Smooth muscle cell (in vitro differentiated cells): ENCODE results near the gene DNAH7. TPM values are rescaled to one million over a fixed set of nuclear protein-coding genes. Genes with fewer than 3 reads are reported as not detected.

Source experiments
- DNase-seq: peaks from one replicate; lab custom pipeline; 2025; ENCODE audit not compliant: unreplicated experiment; lab: John Stamatoyannopoulos, UW
- H2AFZ ChIP-seq: fragments of 200-600 bp; sonication (generic); 2 replicates; pipeline ENCODE4 v1.6.0; 2016; ENCODE audit warnings: antibody characterized with exemption, low read depth, mild to moderate bottlenecking
- H3F3A ChIP-seq: fragments of 200-600 bp; sonication (generic); 2 replicates; pipeline ENCODE4 v1.6.0; 2017; ENCODE audit warnings: antibody characterized with exemption, low read depth
- H3K27ac ChIP-seq: fragments of 200-600 bp; sonication (generic); 2 replicates; pipeline ENCODE4 v1.5.1; 2016; ENCODE audit warnings: low read depth, mild to moderate bottlenecking
- H3K27me3 ChIP-seq: fragments of 200-600 bp; sonication (generic); 2 replicates; pipeline ENCODE4 v1.6.1; 2016; ENCODE audit warnings: low read depth, mild to moderate bottlenecking
- H3K36me3 ChIP-seq: fragments of 200-600 bp; sonication (generic); 2 replicates; pipeline ENCODE4 v1.5.1; 2016; ENCODE audit warnings: low read depth
- H3K4me1 ChIP-seq: fragments of 200-600 bp; sonication (generic); 2 replicates; pipeline ENCODE4 v1.5.1; 2016; ENCODE audit warnings: low read depth
- H3K4me2 ChIP-seq: fragments of 200-600 bp; sonication (generic); 2 replicates; pipeline ENCODE4 v1.6.0; 2016; ENCODE audit warnings: mild to moderate bottlenecking
- H3K4me3 ChIP-seq: fragments of 200-600 bp; sonication (generic); 2 replicates; pipeline ENCODE4 v1.5.1; 2016; ENCODE audit warnings: mild to moderate bottlenecking
- H3K79me2 ChIP-seq: fragments of 200-600 bp; sonication (generic); 2 replicates; pipeline ENCODE4 v1.6.0; 2016; ENCODE audit warnings: low read depth, mild to moderate bottlenecking
- H3K9ac ChIP-seq: fragments of 200-600 bp; sonication (generic); 2 replicates; pipeline ENCODE4 v1.6.0; 2016; ENCODE audit warnings: low read depth
- H3K9me3 ChIP-seq: fragments of 200-600 bp; sonication (generic); replicated peaks from 2 replicates; pipeline ENCODE4 v1.5.1; 2016; ENCODE audit warnings: low read depth
- H4K20me1 ChIP-seq: fragments of 200-600 bp; sonication (generic); 2 replicates; pipeline ENCODE4 v1.6.0; 2016; ENCODE audit warnings: low read depth
- WGBS: methylation state at CpG from one replicate; pipeline ENCODE4 v1.1.7; 2016; ENCODE audit warnings: low lambda C conversion rate; 5-methylcytosine and 5-hydroxymethylcytosine counted together
- polyA plus RNA-seq: library from polyadenylated mRNA; unstranded; fragments of >200 nt; fragmentation: Nextera tagmentation; extraction: Ambion mirVana; gene quantifications from 2 replicates; pipeline ENCODE4 v1.2.1, GENCODE V29; 2016
- total RNA-seq: library from RNA; depleted of rRNA; stranded (reverse); fragments of >200 nt; gene quantifications from 2 replicates; pipeline ENCODE4 v1.2.3, GENCODE V29; 2014
- TF ChIP-seq, protein P1 (sequence below): fragments of 200-600 bp; sonication (generic); IDR thresholded peaks from 2 replicates; pipeline ENCODE4 v1.5.1; 2017; ENCODE audit warnings: borderline replicate concordance, mild to moderate bottlenecking, antibody characterized with exemption; ENCODE audit not compliant: insufficient read depth, poor library complexity, severe bottlenecking

DNAH7 gene
- total and polyA plus RNA-seq, 2 experiments from 2014 or later: 0.99 to 1.2 TPM

DNA sequence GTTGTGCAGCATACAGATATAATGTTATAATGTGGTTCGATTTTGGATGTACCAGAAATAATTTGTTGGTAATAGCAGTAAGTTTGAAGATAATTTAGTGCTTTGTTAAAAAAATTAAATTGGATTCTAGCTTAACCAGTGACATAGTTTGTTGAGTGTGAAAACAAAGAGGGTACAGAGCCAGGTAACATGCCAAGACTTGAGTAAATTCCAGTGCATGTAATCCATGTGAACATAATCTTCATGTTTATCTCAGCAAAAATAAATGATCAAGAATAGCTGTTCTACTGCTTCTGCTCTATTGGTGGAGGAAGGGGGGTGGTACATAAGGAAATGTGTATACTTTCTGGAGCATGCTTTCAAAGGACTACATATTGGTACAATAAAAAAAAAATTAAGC lies 165.8 kb downstream of the DNAH7 start:
- Histone ChIP-seq H2AFZ (no peak overlapping the region), H3K4me3 (no peak overlapping the region), H3K9me3 (no peaks in the 10 kb centered on the region), H3K27ac (no peak overlapping the region), H4K20me1 (no peaks in the 10 kb centered on the region), H3F3A (no peaks in the 10 kb centered on the region), H3K4me1 (no peaks in the 10 kb centered on the region), H3K4me2 (no peak overlapping the region), H3K9ac (no peak overlapping the region), H3K27me3 (no peaks in the 10 kb centered on the region), H3K36me3 (no peaks in the 10 kb centered on the region), H3K79me2 (no peaks in the 10 kb centered on the region)
- 65% methylated on average over 1 of the region's 1 CpG for WGBS
- TF ChIP-seq, protein P1, sequence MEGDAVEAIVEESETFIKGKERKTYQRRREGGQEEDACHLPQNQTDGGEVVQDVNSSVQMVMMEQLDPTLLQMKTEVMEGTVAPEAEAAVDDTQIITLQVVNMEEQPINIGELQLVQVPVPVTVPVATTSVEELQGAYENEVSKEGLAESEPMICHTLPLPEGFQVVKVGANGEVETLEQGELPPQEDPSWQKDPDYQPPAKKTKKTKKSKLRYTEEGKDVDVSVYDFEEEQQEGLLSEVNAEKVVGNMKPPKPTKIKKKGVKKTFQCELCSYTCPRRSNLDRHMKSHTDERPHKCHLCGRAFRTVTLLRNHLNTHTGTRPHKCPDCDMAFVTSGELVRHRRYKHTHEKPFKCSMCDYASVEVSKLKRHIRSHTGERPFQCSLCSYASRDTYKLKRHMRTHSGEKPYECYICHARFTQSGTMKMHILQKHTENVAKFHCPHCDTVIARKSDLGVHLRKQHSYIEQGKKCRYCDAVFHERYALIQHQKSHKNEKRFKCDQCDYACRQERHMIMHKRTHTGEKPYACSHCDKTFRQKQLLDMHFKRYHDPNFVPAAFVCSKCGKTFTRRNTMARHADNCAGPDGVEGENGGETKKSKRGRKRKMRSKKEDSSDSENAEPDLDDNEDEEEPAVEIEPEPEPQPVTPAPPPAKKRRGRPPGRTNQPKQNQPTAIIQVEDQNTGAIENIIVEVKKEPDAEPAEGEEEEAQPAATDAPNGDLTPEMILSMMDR: no peak
- DNase-seq: no peak

DNA sequence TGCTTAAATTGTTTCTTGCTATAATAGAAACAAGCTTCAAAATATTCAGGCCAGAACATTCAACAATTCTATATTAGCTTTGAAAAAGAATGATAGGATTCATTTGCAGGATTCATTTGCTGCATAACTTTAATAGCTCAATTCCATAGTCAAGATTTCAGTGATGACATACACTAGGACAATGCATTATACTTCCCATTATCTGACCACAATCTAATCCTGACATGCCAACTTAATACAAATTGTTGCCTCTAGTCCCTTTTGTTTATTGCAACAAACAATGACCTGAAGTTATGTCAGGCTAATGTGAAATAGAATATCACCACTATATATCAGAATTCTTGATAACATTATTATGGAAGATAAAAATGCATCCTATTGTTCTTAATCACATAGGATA lies 169.4 kb downstream of the DNAH7 start:
- no peak overlapping the region for H3K9ac ChIP-seq
- no peaks in the 10 kb centered on the region for H3K27me3 ChIP-seq
- TF ChIP-seq, protein P1: no peak
- H3K36me3 ChIP-seq: no peaks in the 10 kb centered on the region
- DNase-seq: no peak
- no peak overlapping the region for H2AFZ ChIP-seq
- no peak overlapping the region for H3K27ac ChIP-seq
- no peak overlapping the region for H3K4me2 ChIP-seq
- no peaks in the 10 kb centered on the region for H3K4me1 ChIP-seq
- no peak overlapping the region for H3K4me3 ChIP-seq
- no peaks in the 10 kb centered on the region for H3F3A ChIP-seq
- no peaks in the 10 kb centered on the region for H3K79me2 ChIP-seq
- no peaks in the 10 kb centered on the region for H3K9me3 ChIP-seq
- no peaks in the 10 kb centered on the region for H4K20me1 ChIP-seq

DNA sequence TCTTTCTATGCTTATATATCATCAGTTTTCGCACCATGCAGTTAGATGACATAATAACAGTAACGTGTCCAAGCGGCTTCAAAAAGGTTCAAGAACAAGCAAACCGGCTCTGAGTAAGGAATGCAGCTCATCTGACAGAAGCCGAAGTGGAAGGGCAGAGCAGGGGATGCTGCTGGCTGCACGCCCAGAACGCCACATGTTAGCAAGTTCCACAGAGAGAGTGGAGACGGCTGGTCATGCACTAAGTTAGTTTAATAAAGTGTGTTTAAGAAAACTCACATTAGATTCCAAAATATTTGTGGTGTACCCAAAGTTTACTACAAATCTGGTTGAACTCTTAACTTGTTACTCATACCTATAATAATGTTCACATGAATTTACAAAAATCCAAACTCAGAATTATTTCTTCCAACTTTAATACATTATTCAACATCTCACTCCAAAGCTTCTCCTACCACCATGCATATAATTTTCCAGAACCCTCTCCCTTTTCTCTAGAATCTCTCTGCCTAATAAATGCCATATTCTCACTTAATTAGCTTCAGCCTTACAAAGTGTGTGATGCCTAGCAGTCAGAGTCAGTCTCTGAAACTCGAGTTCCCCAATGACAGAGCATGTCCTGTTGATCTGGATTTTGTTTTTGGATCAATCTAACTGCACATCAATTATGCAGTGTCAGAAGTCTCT lies 170.0 kb downstream of the DNAH7 start:
- no peaks in the 10 kb centered on the region for H3K79me2 ChIP-seq
- TF ChIP-seq, protein P1: no peak
- no peak overlapping the region for H3K4me2 ChIP-seq
- H3K9me3 ChIP-seq: no peaks in the 10 kb centered on the region
- no peak overlapping the region for H2AFZ ChIP-seq
- no peak overlapping the region for H3K4me3 ChIP-seq
- no peak for DNase-seq
- no peak overlapping the region for H3K9ac ChIP-seq
- H3K27ac ChIP-seq: no peak overlapping the region
- 60% methylated on average over 9 of the region's 9 CpGs for WGBS
- no peaks in the 10 kb centered on the region for H3K36me3 ChIP-seq
- no peaks in the 10 kb centered on the region for H4K20me1 ChIP-seq
- no peaks in the 10 kb centered on the region for H3K27me3 ChIP-seq
- no peaks in the 10 kb centered on the region for H3F3A ChIP-seq
- H3K4me1 ChIP-seq: no peaks in the 10 kb centered on the region

DNA sequence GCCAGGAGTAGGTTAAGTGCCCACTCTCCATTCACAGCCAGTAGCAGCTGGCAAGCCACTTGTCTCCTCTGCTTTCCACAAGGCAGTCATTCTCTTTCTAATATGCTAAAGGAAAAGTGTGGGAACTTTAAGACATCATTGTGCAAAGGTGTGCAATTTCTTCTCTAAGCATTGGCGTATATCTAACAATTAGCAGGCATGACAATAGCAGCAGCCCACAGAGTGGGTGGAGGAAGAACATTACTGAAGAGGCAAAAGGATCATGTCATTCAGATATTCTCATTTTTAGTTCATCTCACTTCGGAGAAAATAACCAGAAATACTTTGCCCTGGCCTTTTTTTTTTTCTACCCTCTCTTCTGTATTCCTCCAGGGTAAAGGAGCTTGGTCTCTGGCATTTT lies 177.6 kb downstream of the DNAH7 start:
- Histone ChIP-seq H2AFZ (no peak overlapping the region), H3K4me1 (no peaks in the 10 kb centered on the region), H3K36me3 (no peaks in the 10 kb centered on the region), H3K4me3 (no peak overlapping the region), H3K9me3 (no peaks in the 10 kb centered on the region), H3K79me2 (no peaks in the 10 kb centered on the region), H4K20me1 (no peaks in the 10 kb centered on the region), H3K4me2 (no peak overlapping the region), H3F3A (no peaks in the 10 kb centered on the region), H3K9ac (no peak overlapping the region), H3K27ac (no peak overlapping the region), H3K27me3 (no peaks in the 10 kb centered on the region)
- WGBS: 82% methylated on average over 2 of the region's 2 CpGs
- no peak for DNase-seq
- TF ChIP-seq, protein P1: no peak
